Measurements from ENCODE around the gene OSBPL2.

OSBPL2 gene

GRCh38 chr20:62205618-62206387 is 32.5 kb upstream of the OSBPL2 start:
- no peak for DNase-seq (ENCODE audit: low read depth in 2 of 3, low spot score in 1 of 3)

- no peak for DNase-seq (ENCODE audit: low read depth in 2 of 3, low spot score in 1 of 3)
These were observed 31.9 kb upstream of the OSBPL2 start for GRCh38 chr20:62206388-62206775.

GRCh38 chr20:62208061-62208794 is 30.1 kb upstream of the OSBPL2 start:
- DNase-seq (ENCODE audit: low read depth in 2 of 3, low spot score in 1 of 3): no peak

DNA sequence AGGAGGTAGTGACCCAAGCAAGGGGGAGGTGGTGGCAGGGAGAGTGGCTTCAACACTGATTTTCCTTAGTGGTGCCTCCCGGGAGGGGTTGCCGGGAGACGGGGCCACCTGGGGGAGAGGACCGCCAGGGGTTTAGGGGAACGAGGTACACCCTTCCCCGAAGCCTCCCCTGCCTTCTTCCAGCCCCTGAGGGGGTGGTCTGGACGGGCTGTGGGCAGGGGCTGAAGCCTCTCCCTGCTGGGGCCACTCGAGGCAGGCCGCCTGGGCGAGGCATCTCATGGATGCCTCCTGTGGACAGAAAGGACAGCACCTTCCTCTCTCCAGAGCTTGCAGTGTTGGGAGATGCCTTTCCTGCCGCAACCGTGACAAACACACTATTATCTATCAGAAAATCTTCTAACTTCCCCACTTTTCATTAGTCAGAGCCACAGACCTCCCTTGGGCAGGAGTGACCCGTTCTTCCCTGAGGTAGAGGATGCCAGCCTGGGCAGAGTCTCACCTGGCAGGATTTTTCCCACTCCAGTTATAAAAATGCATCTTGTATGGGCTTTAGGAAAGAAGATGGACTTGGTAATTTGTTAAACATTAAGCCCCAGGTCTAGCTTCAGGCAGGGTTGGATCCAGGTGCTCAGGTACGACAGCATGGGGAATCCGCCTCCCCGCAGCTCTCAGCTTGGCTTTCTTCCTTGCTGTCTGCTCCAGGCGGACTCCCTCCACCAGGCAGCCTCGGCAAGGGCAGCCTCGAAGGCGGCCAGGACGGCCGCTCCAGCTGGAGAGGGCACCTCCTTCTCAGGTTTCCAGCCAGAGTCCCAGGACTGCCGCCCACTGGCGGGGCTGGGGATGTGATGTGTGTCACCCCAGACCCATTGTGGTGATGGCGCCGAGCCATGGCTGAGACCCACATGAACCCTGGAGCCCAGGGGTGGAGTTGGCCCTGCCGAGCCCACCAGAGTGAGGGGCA is 29.2 kb upstream of the OSBPL2 start:
- DNase-seq (ENCODE audit: low read depth in 2 of 3, low spot score in 1 of 3): no peak

GRCh38 chr20:62209850-62210495 is 28.3 kb upstream of the OSBPL2 start:
- DNase-seq (ENCODE audit: low read depth in 2 of 3, low spot score in 1 of 3): no peak

DNA sequence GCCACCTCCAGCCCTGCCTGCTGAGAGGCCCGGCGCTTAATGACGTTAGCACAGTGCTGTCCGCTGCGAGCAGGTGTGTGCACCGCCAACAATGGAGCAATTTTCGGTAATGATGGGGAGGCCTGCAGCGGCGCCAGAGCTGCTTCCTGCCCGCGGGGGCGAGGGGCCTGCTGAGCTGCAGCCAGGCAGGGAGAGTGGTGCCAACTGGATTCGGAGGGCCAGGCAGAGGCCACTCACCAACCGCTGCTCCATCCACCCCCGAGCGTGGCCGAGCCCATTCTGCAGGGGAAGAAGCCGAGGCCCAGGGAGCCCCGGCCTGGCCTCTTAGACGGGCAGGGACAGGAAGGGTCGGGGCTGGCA is 27.8 kb upstream of the OSBPL2 start:
- no peak for DNase-seq (ENCODE audit: low read depth in 2 of 3, low spot score in 1 of 3)

DNA sequence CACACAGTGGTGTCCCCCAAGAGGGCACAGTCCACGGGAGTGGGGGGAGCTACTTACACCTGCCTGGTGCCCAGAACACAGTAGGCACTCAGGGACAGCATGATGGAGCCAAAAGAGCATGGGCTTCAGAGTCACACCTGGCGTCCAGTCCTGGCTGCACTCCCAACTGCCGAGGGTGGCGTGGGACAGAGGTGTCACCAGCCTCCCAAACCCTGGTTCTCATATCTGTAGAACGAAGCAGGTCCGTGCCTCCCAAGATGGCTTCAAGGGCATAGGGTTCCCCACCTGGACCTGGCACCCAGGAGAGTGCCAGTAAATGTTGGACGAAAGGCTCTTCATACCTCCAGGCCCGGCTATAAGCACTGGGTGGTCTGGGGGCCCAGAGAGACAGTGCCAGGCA is 27.1 kb upstream of the OSBPL2 start:
- no peak for DNase-seq (ENCODE audit: low read depth in 2 of 3, low spot score in 1 of 3)

DNA sequence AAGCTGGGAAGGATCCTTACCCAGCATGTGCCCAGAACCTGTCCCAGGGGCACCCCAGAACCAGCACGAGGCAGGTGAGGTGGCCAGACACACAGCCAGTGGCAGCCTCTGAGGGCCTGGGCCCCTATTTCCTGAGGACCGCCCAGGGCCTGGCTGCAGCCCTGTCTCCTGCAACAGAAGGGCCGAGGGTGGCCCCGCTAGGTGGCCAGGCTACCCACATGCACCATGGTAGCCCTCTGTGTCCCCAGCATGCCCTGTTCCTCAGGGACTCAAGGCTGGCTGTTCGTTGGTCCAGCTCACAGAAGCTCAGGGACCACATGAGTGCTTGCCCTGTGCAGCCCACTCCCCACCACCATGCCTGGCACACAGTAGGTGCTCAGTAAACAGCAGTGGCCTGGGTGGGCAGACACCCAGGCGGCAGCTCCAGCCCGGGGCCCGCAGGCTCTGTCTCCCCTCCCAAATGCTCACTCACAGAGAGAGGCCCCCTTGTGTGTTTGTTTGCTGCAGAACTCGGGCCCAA is 26.5 kb upstream of the OSBPL2 start:
- DNase-seq (ENCODE audit: low read depth in 2 of 3, low spot score in 1 of 3): no peak

DNA sequence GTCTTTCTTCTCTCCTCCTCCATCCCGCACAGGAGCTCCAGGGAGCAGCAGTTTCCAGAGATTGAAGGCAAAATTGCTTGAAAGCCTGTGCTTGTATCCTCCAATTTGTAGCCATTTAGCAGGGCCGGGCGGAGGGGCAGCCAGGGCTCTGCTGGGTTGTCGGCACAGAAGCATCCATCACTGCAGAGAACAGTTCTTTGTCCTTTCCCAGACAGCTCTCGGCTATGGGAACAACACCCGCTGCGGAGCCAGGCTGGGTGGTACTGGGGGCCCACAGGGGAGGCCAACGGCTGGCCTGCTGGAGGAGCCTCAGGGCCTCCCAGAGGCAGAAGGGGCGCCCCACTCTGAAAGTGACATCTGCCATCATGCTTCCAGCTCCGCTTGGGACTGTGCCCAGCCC is 26.0 kb upstream of the OSBPL2 start:
- no peak for DNase-seq (ENCODE audit: low read depth in 2 of 3, low spot score in 1 of 3)

DNA sequence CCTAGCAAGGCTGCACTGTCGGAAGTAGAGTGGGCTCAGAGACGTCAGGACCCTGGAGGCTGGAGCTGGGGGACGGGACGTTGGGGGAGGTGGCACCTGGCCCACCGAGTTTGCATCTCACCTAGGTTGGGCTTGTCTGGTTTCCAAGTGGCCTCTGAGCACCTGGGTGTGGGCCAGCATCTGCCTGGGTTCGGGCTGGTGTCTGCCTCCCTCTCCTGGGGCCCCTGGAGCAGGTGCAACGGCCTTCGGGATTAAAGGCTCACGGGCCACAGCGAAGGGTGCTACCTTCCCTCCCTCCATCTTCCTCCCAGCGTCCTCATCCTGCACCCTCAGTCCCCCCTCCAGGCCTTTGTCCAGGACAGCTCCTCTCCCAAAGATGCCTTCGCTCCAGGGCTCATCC is 24.3 kb upstream of the OSBPL2 start:
- DNase-seq (ENCODE audit: low read depth in 2 of 3, low spot score in 1 of 3): no peak

- DNase-seq (ENCODE audit: low read depth in 2 of 3, low spot score in 1 of 3): no peak
These were observed 23.0 kb upstream of the OSBPL2 start for GRCh38 chr20:62215020-62215990.

DNA sequence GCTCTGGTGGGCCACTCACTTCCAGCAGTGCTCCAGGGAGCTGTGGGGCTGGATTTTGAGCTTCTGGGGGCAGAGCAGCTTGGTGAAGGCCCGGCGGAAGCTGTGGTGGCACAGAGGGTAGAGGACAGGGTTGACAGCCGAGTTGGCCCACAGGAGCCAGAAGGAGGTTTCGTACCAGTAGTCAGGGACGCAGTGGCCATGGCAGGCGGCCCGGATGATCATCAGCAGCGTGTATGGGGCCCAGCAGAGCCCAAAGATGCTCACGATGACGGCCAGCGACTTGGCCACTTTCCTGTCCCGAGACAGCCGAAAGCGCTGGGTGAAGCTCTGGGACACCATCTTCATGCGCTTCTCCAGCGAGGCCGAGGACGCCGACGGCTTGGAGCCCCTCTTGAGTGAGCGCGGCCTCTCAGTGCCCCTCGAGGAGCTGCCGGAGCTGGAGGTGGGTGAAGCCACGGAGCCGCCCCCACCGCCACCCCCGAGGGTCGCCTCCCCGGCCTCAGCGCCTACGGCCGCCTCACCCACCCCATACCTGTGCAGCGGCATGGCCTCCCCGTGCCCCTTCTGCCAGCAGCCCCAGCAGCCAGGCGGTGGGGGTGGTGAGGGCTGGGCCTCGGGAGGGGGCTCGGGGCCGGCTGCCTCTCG is 22.2 kb upstream of the OSBPL2 start:
- no peak for DNase-seq (ENCODE audit: low read depth in 2 of 3, low spot score in 1 of 3)

GRCh38 chr20:62216636-62217566 is 21.4 kb upstream of the OSBPL2 start:
- DNase-seq (ENCODE audit: low read depth in 2 of 3, low spot score in 1 of 3): no peak

GRCh38 chr20:62217913-62218773 is 20.2 kb upstream of the OSBPL2 start:
- no peak for DNase-seq (ENCODE audit: low read depth in 2 of 3, low spot score in 1 of 3)

DNA sequence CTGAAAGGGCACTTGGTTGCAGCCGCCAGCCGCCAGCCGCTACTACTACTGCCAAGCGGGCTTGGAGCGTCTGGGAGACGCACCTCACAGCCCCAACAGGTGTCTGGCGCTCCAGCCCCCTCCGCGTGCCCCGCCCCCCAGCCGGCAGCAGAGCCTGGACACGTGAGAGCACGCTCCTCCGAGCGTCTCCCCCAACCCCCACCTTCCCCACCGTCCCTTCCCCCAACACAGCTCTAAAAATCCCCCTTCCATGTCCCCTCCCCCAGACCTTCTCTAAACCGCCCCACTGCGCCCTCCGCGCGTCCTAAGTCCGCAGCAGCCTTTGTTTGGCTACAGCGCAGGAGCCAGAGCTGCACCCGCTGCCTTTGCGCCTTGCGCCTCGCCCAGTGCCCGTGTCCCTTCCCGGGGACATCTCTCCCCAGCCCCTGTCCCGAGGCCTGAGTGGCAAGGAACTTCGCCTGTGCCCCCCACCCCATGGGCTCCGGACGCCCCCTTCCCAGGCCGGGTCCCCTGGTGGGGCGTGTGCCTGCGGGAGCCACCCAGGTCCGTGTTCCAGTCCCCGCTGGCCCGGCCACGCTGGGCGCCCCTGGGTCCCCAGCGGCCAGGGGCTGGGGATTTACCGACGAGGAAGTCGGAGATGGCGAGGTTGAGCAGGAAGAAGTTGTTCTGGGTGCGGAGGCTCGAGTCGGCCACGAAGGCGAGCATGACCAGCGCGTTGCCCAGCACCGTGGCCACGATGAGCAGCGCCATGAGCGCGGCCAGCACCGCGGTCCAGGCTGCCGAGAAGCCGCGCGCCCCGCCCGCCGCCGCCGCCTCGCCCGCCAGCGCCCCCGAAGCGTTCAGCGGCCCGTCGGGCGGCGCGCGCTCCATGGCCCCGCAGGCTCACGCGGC is 19.0 kb upstream of the OSBPL2 start:
- no peak for DNase-seq (ENCODE audit: low read depth in 2 of 3, low spot score in 1 of 3)

- DNase-seq (ENCODE audit: low read depth in 2 of 3, low spot score in 1 of 3): peak in 1 of 3 donors; percentile 17
These were observed 18.2 kb upstream of the OSBPL2 start, which contains the start of gene HRH3 for GRCh38 chr20:62219992-62220665. HRH3 (minus strand) TSS chr20:62220278; CDS start chr20:62219970, 308 bp downstream.

All from stimulated activated CD4-positive, alpha-beta T cell treated with anti-CD3 and anti-CD28 coated beads, Interleukin-12 subunit alpha, Interleukin-12 subunit beta, amount 100 ng/mL, for 48 hours (primary cell).